MCF 10A (cell line): ENCODE results near the gene SEMA5A. TPM values are rescaled to one million over a fixed set of nuclear protein-coding genes. Genes with fewer than 3 reads are reported as not detected.

Experiments used
- BruUV-seq: library from RNA; stranded (reverse); fragments of 400-500 nt; replicated peaks from 2 replicates; lab custom pipeline; 2021; lab: Mats Ljungman, UMichigan
- CTCF ChIA-PET: fragments of 300-600 bp; sonication (Branson Sonifier 250); formaldehyde crosslinking; extraction: SDS; loops from one replicate; lab custom pipeline; 2021; ENCODE audit warnings: antibody characterized with exemption, inconsistent platforms; lab: Yijun Ruan, JAX
- POLR2A ChIA-PET: fragments of 300-600, 350-650 bp; sonication (Branson Sonifier 250); formaldehyde crosslinking; extraction: SDS; loops from one replicate; lab custom pipeline; 2020; ENCODE audit warnings: antibody characterized with exemption, inconsistent platforms; lab: Yijun Ruan, JAX
- DNase-seq: peaks from one replicate; pipeline ENCODE4 v3.0.0-alpha.2; 2018; ENCODE audit not compliant: unreplicated experiment
- H3K27ac Mint-ChIP-seq: one replicate; pipeline ENCODE4 v1.8.0; 2022; ENCODE audit warnings: mild to moderate bottlenecking, low read depth, mixed read lengths; ENCODE audit not compliant: unreplicated experiment
- H3K27me3 Mint-ChIP-seq: one replicate; pipeline ENCODE4 v1.8.0; 2022; ENCODE audit warnings: mixed read lengths; ENCODE audit not compliant: insufficient read depth, unreplicated experiment
- H3K36me3 Mint-ChIP-seq: one replicate; pipeline ENCODE4 v1.8.0; 2022; ENCODE audit warnings: mild to moderate bottlenecking, moderate library complexity, mixed read lengths; ENCODE audit not compliant: insufficient read depth, unreplicated experiment
- H3K4me1 Mint-ChIP-seq: one replicate; pipeline ENCODE4 v1.8.0; 2022; ENCODE audit warnings: mixed read lengths; ENCODE audit not compliant: insufficient read depth, unreplicated experiment
- H3K4me3 Mint-ChIP-seq: one replicate; pipeline ENCODE4 v1.8.0; 2022; ENCODE audit warnings: mild to moderate bottlenecking, moderate library complexity, mixed read lengths; ENCODE audit not compliant: unreplicated experiment
- H3K9me3 Mint-ChIP-seq: one replicate; pipeline ENCODE4 v1.8.0; 2022; ENCODE audit warnings: mixed read lengths; ENCODE audit not compliant: unreplicated experiment
- intact Hi-C: fragments of 100-400 bp; cut with micrococcal nuclease; formaldehyde crosslinking; loops from 2 replicates; pipeline ENCODE4 v1.14.1; 2022
- total RNA-seq: library from RNA; stranded (reverse); gene quantifications from 2 replicates; pipeline ENCODE4 v1.2.3, GENCODE V29; 2022
- TF ChIP-seq, protein P1 (sequence below): fragments of 200-600 bp; IDR thresholded peaks from one replicate; pipeline ENCODE4 v1.8.0; 2022; ENCODE audit warnings: antibody characterized with exemption, mild to moderate bottlenecking; ENCODE audit not compliant: unreplicated experiment

The SEMA5A gene
- total RNA-seq, 1 experiment from 2014 or later, result 1.2 TPM

DNA sequence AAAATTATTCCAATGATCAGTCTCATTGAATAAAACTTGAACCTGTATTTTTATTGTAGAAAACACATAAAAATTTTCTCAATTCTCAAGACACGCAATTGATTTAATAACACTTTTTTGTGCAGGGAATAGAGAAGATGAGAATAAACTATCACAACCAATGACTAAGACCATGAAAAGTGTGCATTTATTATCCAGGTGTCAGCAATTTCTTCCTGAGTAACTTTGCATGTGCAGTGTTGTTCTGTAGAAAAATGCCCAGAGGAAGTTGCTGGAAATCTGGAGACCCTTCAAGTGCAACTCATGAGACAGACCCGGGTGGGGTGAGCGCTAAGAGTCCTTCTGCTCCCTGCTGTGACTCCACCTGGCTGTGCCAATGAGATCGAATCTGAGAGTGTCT lies 405.7 kb downstream of the SEMA5A start:
- POLR2A ChIA-PET, result no interaction called here

DNA sequence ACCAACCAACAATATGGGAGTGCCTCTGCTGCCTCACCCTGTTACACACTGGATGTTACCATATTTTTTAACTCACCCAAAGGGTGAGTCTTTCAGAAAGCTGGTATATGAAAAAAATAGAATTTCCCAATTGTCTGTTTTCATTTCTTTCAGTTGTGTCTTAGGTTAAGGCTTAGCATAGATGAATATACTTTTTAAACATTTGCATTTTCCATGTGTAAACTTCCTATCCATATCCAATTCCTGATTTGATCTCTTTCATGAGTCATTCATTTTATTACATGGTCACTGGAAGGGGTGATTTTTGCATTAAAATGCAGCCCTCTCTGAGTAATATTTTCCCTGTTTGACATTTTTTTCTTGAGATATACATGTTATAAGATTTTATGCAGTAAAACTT lies 406.5 kb downstream of the SEMA5A start:
- no peaks in the 10 kb centered on the region for H3K4me1 Mint-ChIP-seq
- intact Hi-C loops, result no loop called here
- no peak overlapping the region for H3K4me3 Mint-ChIP-seq
- POLR2A ChIA-PET, result no interaction called here
- CTCF ChIA-PET, result interaction anchor here (1.3 kb wide), 1 partner anchor 10 kb away, joined by 3 read pairs; no protein-coding TSS in a partner anchor
- TF ChIP-seq, protein P1, sequence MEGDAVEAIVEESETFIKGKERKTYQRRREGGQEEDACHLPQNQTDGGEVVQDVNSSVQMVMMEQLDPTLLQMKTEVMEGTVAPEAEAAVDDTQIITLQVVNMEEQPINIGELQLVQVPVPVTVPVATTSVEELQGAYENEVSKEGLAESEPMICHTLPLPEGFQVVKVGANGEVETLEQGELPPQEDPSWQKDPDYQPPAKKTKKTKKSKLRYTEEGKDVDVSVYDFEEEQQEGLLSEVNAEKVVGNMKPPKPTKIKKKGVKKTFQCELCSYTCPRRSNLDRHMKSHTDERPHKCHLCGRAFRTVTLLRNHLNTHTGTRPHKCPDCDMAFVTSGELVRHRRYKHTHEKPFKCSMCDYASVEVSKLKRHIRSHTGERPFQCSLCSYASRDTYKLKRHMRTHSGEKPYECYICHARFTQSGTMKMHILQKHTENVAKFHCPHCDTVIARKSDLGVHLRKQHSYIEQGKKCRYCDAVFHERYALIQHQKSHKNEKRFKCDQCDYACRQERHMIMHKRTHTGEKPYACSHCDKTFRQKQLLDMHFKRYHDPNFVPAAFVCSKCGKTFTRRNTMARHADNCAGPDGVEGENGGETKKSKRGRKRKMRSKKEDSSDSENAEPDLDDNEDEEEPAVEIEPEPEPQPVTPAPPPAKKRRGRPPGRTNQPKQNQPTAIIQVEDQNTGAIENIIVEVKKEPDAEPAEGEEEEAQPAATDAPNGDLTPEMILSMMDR, result no peak
- no peaks in the 10 kb centered on the region for H3K27me3 Mint-ChIP-seq
- no peaks in the 10 kb centered on the region for H3K9me3 Mint-ChIP-seq
- H3K36me3 Mint-ChIP-seq, result no peaks in the 10 kb centered on the region
- no TSS peak for BruUV-seq
- H3K27ac Mint-ChIP-seq, result no peak overlapping the region
- DNase-seq, result no peak

More for the DNA sequence above, 405.7 kb downstream of the SEMA5A start:
- CTCF ChIA-PET, result interaction anchor here (1.3 kb wide), 1 partner anchor 9 kb away, joined by 3 read pairs; no protein-coding TSS in a partner anchor
- H3K27ac Mint-ChIP-seq, result no peak overlapping the region
- intact Hi-C loops, result no loop called here
- DNase-seq, result no peak
- no peaks in the 10 kb centered on the region for H3K27me3 Mint-ChIP-seq
- BruUV-seq, result no TSS peak
- H3K4me3 Mint-ChIP-seq, result no peak overlapping the region
- no peaks in the 10 kb centered on the region for H3K4me1 Mint-ChIP-seq
- no peaks in the 10 kb centered on the region for H3K36me3 Mint-ChIP-seq
- H3K9me3 Mint-ChIP-seq, result peaks cover 8% of the 10 kb centered on the region
- TF ChIP-seq, protein P1, result no peak

DNA sequence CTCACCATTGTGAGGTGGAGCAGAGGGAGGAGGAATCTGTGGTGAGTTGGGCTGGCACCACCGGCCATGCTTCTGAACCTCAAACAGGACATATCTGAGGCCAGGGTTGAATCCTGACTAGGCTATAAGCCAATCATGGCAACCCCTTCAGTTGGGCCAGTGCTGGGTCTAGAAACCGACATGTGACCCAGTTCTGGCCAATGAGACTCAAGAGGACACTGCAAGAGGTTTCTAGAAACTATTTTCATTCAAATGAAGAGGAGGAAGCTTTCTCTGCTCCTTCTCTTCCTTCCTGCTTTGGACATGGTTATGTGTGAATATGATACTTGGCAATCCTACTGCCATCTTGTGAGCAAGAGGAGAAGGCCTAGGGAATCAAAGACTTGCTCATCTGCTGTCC lies 417.7 kb downstream of the SEMA5A start:
- BruUV-seq, result no TSS peak
- no peak overlapping the region for H3K4me3 Mint-ChIP-seq
- no peaks in the 10 kb centered on the region for H3K27me3 Mint-ChIP-seq

DNA sequence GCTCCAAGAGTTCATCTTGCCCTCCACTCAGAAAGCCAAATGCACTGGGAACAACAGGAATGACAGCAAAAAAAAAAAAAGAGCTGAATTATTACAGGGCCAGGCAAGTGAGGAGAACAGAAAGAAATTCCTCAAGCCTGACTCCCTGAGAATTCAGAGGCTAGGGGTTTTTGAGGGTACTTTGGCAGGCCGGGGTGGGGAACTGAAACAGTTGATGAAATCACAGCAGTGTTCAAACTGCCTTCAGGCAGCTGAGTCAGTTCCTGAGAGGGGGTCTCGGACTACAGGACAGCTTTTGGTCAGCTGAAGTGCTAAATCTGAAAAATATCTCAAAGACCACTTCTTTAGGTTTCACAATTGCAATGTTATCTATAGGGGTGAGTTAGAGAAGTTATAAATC lies 419.4 kb downstream of the SEMA5A start:
- peak overlapping the region; percentile 62 for H3K27ac Mint-ChIP-seq
- peaks cover 8% of the 10 kb centered on the region for H3K4me1 Mint-ChIP-seq
- H3K27me3 Mint-ChIP-seq, result no peaks in the 10 kb centered on the region
- CTCF ChIA-PET, result interaction anchor here (0.6 to 0.7 kb wide), 2 partner anchors 348 to 357 kb away, joined by 3 to 4 read pairs; no protein-coding TSS in a partner anchor
- H3K36me3 Mint-ChIP-seq, result no peaks in the 10 kb centered on the region
- H3K9me3 Mint-ChIP-seq, result no peaks in the 10 kb centered on the region
- intact Hi-C loops, result no loop called here
- peak; percentile 56 for DNase-seq
- TF ChIP-seq, protein P1, result no peak
- H3K4me3 Mint-ChIP-seq, result no peak overlapping the region
- POLR2A ChIA-PET, result interaction anchor here (0.7 kb wide), 1 partner anchor 28 kb away, joined by 4 read pairs; no protein-coding TSS in a partner anchor
- BruUV-seq, result no TSS peak

More for the DNA sequence above, 417.7 kb downstream of the SEMA5A start:
- intact Hi-C loops, result no loop called here
- Mint-ChIP-seq H3K9me3 (no peaks in the 10 kb centered on the region), H3K4me1 (peaks cover 8% of the 10 kb centered on the region), H3K36me3 (no peaks in the 10 kb centered on the region), H3K27ac (no peak overlapping the region)
- no peak for DNase-seq
- ChIA-PET POLR2A (no interaction called here), CTCF (interaction anchor here (0.6 kb wide), 1 partner anchor 11 kb away, joined by 4 read pairs; no protein-coding TSS in a partner anchor)
- TF ChIP-seq, protein P1, result no peak
